HL-60/S4 (cell line): ENCODE data around the gene ZKSCAN5.
"Not testable (repeated sequence)": the region's sequence is repeated elsewhere in the genome, so short reads cannot be mapped to it uniquely, and the experiment has no call there.

ENCODE experiments used
- in situ Hi-C: fragments of 300-500 bp; cut with MboI; formaldehyde crosslinking; loops from 2 replicates; pipeline ENCODE4 v1.14.3; 2022; ENCODE audit warnings: low sequenced_read_pairs

The ZKSCAN5 gene

DNA sequence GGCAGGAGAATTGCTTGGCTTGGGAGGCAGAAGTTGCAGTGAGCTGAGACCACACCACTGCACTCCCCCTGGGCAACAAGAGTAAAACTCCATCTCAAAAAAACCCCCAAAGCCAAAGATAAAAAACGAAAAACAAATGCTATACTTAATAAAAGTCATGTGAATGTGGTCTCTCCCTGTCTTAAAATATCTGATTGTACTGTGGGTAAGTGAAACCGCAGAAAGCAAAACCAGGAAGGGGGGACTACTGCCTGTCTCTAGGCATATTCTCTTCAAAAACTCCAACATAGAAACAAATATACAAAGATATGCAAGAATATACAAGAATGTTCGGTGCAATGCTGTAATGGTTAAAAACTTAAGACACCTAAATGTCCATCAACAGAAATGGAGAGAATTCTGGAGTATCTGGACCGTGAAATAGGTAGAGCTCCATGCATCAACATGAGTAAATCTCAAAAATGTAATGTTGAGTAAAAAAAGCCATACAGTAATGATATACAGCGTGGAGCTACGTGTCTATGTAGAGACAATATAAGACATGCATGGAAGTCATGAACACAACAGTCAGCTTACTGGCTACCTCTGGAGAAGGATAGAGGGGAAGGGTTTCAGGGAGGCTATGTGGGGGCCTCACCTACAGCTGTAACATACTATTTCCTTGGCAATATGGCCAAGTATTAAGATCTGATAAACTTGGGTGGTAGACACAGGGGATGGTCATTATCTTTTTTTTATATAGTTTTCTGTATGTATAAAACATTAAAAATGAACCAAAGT, 6.5 kb upstream of the ZKSCAN5 start:
- in situ Hi-C loops, result no loop called here

DNA sequence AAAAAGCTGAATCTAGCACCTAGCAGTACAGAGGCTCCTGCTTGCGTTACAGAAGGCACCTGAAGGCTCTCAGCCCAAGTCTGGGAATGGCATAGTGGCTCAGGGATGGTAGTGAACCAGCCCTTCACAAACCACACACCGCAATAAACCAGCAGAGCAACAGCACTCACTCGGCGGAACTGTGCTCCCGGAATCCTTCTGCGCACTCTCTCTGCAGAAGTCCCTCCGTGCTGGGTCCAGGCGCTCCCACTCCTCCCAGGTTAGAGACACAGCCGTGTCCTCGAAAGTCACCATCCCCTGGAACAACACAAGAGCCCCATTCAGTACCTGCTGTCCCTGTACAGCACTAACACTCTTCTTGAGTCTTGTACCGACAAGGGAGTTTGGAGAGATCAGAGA, 5.9 kb upstream of the ZKSCAN5 start:
- in situ Hi-C loops, result no loop called here

DNA sequence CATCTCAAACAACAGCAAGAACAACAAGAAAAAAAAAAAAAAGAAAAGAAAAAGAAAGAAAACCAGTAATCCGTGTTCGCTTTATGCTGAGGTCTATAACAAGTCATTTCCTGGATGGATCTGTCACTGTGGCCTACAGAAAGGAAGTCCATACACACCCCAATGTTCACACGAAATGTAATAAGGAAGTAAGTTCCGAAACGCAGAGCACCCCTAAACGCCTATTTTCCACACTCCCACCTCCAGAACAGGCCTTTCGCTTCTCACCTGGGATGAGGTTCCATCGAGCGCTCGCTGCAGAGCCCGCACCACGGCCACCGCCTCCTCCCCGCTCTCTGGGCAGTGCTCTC, 5.1 kb upstream of the ZKSCAN5 start:
- in situ Hi-C loops, result no loop called here

DNA sequence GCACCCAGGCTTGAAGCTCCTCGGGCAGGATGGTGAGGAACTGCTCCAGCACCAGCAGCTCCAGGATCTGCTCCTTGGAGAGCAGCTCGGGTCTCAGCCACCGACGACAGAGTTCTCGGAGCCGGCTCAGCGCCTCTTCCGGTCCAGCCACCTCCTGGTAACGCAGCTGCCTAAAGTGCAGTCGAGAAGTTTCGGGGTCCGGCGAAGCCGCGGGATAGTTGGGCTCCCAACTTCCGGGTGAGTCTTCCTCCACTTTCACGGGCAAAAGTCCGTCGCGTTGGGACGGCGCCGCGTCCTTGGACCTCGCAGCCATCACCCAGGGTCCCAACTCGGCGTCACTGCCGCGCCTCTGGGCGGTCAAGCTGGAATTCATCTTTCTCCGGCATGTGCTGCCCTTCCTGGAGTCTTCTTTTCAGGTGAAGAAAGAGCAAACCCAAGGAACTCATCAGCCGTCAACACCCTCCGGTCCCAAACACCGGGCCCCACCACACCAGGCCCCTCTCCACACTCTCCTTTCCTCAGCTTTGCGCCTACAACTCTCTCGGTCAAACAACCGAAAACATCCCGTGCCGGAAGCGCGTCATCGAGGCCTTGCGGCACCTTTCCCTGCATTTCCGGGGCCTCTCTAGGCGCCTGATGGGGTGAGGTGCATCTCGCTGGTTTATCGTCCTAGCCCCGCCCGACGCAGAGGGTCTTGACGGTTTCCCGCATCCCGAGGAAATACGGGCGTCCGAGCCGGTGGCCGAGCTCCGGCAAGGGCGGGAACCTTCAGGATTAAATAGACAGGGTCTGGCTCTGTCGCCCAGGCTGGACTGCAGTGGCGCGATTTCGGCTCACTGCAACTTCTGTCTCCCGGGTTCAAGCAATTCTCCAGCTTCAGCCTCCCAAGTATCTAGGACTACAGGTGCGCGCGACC, 4.5 kb upstream of the ZKSCAN5 start, which contains the start of gene ZNF394:
TSS of gene ZNF394 (minus strand) at position 561 of the 916 bp plus-strand sequence. CDS start at position 373, 188 bp downstream.
- in situ Hi-C loops, result no loop called here

DNA sequence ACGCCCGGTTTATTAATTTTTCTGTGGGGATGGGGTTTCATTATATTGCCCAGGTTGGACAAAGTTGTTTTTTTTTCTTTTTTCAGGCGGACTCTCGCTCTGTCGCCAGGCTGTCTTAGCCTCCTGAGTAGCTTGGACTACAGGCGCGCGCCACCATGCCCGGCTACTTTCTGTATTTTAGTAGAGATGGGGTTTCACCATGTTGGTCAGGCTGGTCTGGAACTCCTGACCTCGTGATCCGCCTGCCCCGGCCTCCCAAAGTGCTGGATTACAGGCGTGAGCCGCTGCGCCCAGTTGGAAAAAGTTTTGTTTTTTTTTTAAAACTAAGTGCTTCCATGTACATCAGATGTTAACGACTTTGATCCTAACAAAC, 3.8 kb upstream of the ZKSCAN5 start:
- in situ Hi-C loops, result no loop called here

DNA sequence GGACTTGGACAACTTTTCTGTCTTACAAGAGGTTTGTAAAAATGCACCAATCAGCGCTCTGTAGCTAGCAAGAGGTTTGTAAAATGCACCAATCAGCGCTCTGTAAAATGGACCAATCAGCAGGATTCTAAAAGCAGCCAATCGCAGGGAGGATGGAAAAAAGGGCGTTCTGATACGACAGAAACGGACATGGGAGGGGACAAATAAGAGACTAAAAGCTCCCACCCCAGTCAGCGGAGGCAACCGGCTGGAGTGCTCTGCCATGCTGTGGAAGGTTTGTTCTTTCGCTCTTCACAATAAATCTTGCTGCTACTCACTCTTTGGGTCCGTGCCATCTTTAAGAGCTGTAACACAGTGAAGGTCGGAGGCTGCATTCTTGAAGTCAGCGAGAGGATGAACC, 3.2 kb upstream of the ZKSCAN5 start:
- in situ Hi-C loops, result not testable (repeated sequence)

DNA sequence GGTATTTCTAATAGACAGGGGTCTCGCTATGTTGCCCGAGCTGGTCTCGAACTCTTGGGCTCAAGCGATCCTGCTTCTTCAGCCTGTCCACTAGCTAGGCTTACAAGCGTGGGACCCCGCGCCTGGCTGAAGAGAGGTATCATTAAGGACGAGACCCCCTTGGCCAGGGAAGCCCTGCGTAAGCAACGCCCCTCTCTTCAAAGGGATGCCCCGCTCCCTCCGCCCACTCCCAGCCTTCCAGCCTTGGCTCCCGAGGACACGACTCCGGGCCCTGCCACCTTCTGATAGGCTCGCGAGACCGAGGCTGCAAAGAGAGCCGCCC, 220 bp upstream of the ZKSCAN5 start:
- in situ Hi-C loops, result no loop called here

DNA sequence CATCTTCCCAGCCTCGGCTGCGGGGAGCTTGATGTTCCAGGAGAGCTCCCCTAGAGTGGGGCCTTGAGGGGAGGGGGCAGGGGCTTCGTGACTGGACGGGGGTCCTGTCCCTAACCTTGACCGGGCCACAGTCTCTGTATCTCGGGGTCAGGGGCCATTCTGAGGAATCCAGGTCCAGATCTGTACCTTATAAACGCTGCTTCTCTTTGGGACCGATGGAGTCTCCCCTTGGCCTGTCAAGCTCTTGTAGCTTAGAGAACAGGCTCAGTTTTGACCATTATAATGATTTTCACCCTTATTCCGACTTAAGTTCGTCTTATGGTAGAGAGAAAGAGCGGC, 831 bp downstream of the ZKSCAN5 start:
- in situ Hi-C loops, result no loop called here

DNA sequence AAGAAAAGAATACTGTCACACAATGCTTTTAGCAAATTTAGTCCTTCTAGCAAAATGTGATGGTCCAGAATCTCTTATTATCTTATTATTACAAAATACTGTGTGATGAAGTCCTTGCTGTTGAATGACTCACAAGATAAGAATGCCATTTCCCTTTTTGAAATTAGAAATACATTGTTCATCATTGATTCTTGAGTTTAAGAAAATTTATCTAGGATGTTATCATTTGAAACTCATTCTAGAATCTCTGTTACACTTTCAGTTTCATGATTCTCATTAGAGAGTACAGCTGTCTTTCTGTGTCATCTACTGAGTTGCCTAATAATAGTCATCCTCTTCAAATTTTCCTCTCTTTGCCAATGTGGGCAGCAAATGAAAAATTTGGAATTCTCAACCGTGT, 9.6 kb downstream of the ZKSCAN5 start:
- in situ Hi-C loops, result no loop called here

DNA sequence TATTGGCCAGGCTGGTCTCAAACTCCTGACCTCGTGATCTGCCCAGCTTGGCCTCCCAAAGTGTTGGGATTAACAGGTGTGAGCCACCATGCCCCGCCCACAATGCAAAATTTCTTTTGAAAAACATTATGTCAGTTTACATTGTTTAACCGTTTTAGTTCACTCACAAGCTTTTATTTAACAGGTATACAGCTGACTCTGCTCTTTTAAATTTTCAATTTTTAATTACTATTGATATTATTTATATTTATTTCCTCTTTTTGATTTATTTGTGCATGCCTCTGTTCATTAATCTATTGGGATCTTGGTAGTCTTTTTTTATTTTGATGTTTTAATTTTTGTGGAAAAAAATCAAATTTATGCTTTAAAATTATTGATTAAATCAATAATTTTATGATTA, 16.9 kb downstream of the ZKSCAN5 start:
- in situ Hi-C loops, result no loop called here

DNA sequence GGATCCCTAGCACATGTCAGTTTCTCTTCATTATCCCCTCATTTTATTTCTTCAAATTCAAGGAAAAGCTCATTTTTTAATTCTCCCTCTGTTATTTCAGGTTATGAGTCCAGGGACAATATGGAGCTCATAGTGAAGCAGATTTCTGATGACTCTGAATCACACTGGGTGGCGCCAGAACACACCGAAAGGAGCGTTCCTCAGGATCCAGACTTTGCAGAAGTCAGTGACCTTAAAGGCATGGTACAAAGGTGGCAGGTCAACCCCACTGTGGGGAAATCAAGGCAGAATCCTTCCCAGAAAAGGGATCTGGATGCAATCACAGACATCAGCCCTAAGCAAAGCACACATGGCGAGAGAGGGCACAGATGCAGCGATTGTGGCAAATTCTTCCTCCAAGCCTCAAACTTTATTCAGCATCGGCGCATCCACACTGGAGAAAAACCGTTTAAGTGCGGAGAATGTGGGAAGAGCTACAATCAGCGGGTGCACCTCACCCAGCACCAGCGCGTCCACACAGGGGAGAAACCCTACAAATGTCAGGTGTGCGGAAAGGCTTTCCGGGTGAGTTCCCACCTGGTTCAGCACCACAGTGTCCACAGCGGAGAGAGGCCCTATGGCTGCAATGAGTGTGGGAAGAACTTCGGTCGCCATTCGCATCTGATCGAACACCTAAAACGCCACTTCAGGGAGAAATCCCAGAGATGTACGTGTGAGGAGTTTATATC, 21.4 kb downstream of the ZKSCAN5 start:
- in situ Hi-C loops, result no loop called here

DNA sequence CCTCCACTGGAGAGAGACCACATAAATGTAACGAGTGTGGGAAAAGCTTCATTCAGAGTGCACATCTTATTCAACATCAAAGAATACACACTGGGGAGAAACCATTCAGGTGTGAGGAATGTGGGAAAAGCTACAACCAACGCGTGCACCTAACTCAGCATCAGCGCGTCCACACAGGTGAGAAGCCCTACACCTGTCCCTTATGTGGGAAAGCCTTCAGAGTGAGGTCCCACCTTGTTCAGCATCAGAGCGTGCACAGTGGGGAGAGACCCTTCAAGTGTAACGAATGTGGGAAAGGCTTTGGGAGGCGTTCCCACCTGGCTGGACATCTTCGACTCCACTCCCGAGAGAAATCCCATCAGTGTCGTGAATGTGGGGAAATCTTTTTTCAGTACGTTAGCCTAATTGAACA, 26.9 kb downstream of the ZKSCAN5 start:
- in situ Hi-C loops, result no loop called here

DNA sequence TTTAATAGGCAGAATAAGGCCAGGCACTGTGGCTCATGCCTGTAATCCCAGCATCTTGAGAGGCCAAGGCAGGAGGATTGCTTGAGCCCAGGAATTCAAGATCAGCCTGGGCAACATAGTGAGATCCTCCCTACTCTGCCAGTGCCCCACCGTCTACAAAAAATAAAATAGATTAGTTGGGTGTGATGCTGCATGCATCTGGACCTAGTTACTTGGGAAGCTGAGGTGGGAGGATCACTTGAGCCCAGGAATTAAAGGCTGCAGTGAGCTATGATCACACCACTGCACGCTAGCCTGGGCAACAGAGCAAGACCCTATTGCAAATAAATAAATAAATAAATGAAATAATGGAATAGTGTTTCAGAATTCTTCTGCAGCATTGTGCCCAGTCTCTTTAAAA, 31.2 kb downstream of the ZKSCAN5 start:
- in situ Hi-C loops, result no loop called here

DNA sequence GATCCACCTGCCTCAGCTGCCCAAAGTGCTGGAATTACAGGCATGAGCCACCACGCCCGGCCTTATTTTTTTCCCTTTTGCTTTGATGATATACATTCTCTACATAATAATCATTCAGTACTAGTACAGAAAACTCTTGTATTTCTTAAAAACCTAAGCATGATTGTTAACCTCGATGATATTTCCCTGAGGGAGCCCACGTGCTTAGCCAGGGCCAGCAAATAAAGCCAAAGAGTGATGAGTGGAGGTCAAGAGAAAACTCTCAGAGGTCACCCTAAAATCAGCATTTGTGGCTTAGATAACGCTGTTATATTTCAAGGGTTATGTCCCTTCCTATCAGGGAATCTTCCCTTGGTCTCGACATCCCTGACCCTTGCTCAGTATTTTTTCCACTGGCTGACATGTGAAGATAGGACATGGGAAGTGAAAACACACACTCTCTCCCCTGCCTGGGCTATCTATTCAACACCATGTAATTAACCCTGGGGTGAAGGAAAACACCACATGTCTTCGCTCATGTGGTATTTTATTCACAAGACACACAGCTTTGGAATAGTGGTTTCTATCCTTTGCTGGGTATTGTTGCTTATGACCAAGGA, 34.9 kb downstream of the ZKSCAN5 start:
- in situ Hi-C loops, result no loop called here

DNA sequence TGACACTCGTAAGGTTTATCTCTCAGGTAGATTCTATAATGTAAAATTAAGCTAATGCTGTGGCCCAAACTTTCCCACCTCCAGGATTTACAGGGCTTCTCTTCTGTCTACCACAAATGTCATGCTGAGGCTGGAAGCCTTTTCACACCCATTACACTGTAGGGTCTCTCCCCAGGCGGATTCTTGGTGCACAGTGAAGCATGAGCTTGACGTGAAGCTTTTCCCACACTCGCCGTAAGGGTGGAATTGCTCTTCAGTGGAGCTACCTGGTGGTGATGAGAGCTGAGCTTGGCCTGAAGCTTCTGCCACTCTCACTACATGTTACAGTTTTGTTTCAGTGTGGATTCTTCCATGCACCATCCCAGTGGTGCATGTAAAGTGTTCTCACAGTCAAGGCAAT, 36.1 kb downstream of the ZKSCAN5 start:
- in situ Hi-C loops, result no loop called here

DNA sequence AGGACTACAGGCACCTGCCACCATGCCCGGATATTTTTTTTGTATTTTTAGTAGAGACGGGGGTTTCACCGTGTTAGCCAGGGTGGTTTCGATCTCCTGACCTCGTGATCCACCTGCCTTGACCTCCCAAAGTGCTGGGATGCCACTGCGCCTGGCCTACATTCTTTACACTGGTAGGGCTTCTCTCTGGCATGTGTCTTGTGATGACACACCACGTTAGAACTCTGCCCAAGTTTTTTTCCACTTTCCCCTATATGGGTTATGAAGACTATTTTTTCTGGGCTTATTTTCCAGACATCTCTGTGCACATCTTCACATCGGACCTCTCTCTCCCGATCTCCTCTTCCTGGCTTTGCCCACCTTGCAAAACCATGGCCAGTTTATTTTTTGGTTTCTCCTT, 36.8 kb downstream of the ZKSCAN5 start:
- in situ Hi-C loops, result no loop called here

DNA sequence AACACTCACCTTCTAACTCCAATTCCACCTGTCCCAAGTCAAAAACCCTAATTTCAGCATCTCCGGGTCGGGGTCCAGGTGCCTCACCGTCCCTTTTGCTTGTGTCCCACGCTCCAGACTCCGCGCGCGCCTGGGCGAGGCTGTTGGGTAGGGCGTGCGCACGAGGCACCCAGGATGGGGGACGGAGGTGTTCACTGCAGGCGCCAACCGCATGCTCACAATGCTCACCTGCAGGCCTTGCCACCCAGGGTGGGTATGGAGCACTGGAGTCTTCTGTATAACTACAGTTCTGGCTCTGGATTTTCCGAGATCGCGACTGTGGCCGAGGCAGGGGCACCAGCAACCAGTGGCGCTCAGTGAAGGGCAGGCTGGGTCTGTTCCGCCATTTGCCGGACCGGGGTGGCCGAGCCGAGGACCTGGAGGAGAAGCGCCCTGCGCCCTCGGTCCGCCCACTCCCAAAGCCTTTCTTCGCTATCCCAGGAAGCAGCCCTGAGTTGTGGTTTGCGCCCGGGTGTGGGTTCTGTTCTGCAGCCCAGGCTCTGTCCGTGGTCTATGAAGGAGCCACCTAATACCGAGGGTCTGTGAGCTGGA, 38.7 kb downstream of the ZKSCAN5 start:
- in situ Hi-C loops, result no loop called here

DNA sequence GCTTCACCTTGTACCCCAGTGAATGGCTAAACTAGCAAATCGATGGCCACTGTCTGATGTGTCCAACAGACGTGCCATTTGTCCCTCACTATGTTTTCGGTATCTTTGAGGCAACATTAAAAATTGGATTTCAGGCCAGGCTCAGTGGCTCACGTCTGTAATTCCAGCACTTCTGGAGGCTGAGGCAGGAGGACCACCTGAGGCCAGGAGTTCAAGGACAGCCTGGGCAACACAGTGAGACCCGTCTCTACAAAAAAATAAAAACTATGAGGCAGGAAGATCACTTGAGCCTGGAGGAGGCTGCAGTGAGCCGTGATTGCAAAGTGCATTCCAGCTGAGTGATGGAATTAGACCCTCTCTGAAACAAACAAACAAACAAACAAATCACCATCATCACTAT, 39.5 kb downstream of the ZKSCAN5 start:
- in situ Hi-C loops, result no loop called here

DNA sequence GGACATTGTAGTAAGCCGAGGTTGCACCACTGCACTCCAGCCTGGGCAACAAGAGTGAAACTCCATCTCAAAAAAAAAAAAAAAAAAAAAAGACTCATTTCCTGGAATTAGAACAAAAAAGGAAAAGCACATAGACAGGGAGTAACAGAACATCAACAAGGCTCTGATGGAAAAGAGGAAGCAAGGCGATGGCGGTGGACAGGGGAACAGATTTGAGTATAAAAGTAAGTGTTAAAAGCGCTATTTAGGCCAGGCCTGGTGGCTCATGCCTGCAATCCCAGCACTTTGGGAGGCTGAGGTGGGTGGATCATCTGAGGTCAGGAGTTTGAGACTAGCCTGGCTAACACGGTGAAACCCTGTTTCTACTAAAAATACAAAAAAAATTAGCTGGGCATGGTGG, 40.8 kb downstream of the ZKSCAN5 start:
- in situ Hi-C loops, result not testable (repeated sequence)

DNA sequence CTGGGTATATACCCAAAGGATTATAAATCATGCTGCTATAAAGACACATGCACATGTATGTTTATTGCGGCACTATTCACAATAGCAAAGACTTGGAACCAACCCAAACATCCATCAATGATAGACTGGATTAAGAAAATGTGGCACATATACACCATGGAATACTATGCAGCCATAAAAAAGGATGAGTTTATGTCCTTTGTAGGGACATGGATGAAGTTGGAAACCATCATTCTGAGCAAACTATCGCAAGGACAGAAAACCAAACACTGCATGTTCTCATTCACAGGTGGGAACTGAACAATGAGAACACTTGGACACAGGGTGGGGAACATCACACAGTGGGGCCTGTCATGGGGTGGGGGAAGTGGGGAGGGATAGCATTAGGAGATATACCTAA, 45.1 kb downstream of the ZKSCAN5 start:
- in situ Hi-C loops, result not testable (repeated sequence)

DNA sequence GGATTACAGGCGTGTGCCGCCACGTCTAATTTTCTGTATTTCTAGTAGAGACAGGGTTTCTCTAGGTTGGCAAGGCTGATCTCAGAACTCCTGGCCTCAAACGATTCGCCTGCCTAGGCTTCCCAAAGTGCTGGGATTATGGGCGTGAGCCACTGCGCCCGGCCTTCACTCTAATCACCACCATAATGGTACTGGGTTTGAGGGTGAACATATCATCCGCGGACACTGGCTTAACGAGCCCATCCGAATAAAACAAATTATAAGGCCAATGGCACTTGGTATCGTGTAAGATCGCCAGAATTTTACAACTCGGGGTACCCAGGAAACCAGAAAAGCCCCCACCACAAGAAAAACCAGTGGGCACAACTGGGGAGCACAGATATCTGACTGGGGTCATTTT, 46.9 kb downstream of the ZKSCAN5 start:
- in situ Hi-C loops, result no loop called here
